Retinal pigment epithelial cell (primary cell): ENCODE data around the gene ENKUR.

Source experiments
- DNase-seq: peaks from one replicate; pipeline ENCODE4 v3.0.0-alpha.2; 2010; ENCODE audit warnings: low read depth
- H3K4me3 ChIP-seq: 2 replicates; pipeline ENCODE4 v1.5.1; 2011; ENCODE audit warnings: mild to moderate bottlenecking, low read length, control low read depth, moderate library complexity
- CTCF ChIP-seq: conservative IDR thresholded peaks from 2 replicates; pipeline ENCODE4 v1.5.1; 2011; ENCODE audit warnings: low read depth, low read length, control low read depth, inconsistent platforms

ENKUR gene

GRCh38 chr10:25015828-25016375 is at the start of gene ENKUR:
Gene ENKUR, minus strand, starts transcription at chr10:25016158. Its CDS starts 222 bp downstream, at chr10:25015936.
- DNase-seq: peak; percentile 73
- TF ChIP-seq CTCF: no peak
- peak within 1 kb of the TSS; percentile 66 for H3K4me3 ChIP-seq

- H3K4me3 ChIP-seq: no peak overlapping the region
- DNase-seq: no peak
- no peak for TF ChIP-seq CTCF
These were observed 48.4 kb upstream of the ENKUR start for GRCh38 chr10:25064401-25064800.

GRCh38 chr10:25063644-25064043 is 47.7 kb upstream of the ENKUR start:
- DNase-seq: no peak
- no peak for TF ChIP-seq CTCF
- no peak overlapping the region for H3K4me3 ChIP-seq

- DNase-seq: no peak
- H3K4me3 ChIP-seq: no peak overlapping the region
- no peak for TF ChIP-seq CTCF
These were observed 47.2 kb upstream of the ENKUR start for GRCh38 chr10:25063157-25063556.

- peak; percentile 63 for DNase-seq
- no peak for TF ChIP-seq CTCF
- no peak overlapping the region for H3K4me3 ChIP-seq
These were observed 45.9 kb upstream of the ENKUR start for GRCh38 chr10:25061711-25062449.

- H3K4me3 ChIP-seq: no peak overlapping the region
- DNase-seq: no peak
- no peak for TF ChIP-seq CTCF
These were observed 45.2 kb upstream of the ENKUR start for GRCh38 chr10:25061125-25061524.

- DNase-seq: peak; percentile 77
- TF ChIP-seq CTCF: no peak
- no peak overlapping the region for H3K4me3 ChIP-seq
These were observed 44.0 kb upstream of the ENKUR start for GRCh38 chr10:25059990-25060389.
